Bone marrow (tissue), 2 donors: ENCODE data around the gene LIG1.

Experiments
- DNase-seq, 2 donors: peaks; one replicate each; lab custom pipeline; 2025; lab: John Stamatoyannopoulos, UW

LIG1 gene

GRCh38 chr19:48181505-48181904, 11.4 kb upstream of the LIG1 start:
- DNase-seq = no peak

GRCh38 chr19:48176226-48176625, 6.1 kb upstream of the LIG1 start:
- no peak for DNase-seq

- no peak for DNase-seq
Measured at GRCh38 chr19:48175578-48175977, 5.4 kb upstream of the LIG1 start.

GRCh38 chr19:48174445-48175030, 4.4 kb upstream of the LIG1 start:
- no peak for DNase-seq

GRCh38 chr19:48171710-48172109, 1.6 kb upstream of the LIG1 start:
- DNase-seq = no peak

- no peak for DNase-seq
Measured at GRCh38 chr19:48170817-48171347, 738 bp upstream of the LIG1 start.

- DNase-seq = peak; percentile 34 to 86
Measured at GRCh38 chr19:48169578-48169938, 586 bp downstream of the LIG1 start.

GRCh38 chr19:48168689-48169088, 1.5 kb downstream of the LIG1 start:
- no peak for DNase-seq

GRCh38 chr19:48158210-48158790, 11.8 kb downstream of the LIG1 start:
- DNase-seq = no peak

GRCh38 chr19:48154003-48154402, 16.1 kb downstream of the LIG1 start:
- DNase-seq = no peak

- DNase-seq = peak; percentile 12 to 16
Measured at GRCh38 chr19:48152551-48152950, 17.6 kb downstream of the LIG1 start.

- no peak for DNase-seq
Measured at GRCh38 chr19:48149430-48149829, 20.7 kb downstream of the LIG1 start.

- no peak for DNase-seq
Measured at GRCh38 chr19:48148576-48148975, 21.6 kb downstream of the LIG1 start.

GRCh38 chr19:48147597-48148175, 22.5 kb downstream of the LIG1 start:
- DNase-seq = no peak

GRCh38 chr19:48139053-48139452, 31.1 kb downstream of the LIG1 start:
- no peak for DNase-seq

GRCh38 chr19:48137411-48137810, 32.7 kb downstream of the LIG1 start:
- no peak for DNase-seq

- DNase-seq = no peak
Measured at GRCh38 chr19:48136547-48136946, 33.6 kb downstream of the LIG1 start.

GRCh38 chr19:48135411-48135810, 34.7 kb downstream of the LIG1 start:
- no peak for DNase-seq

GRCh38 chr19:48133094-48133493, 37.0 kb downstream of the LIG1 start:
- no peak for DNase-seq

GRCh38 chr19:48127561-48127960, 42.6 kb downstream of the LIG1 start:
- no peak for DNase-seq

- peak in 1 of 2 donors; percentile 8 for DNase-seq
Measured at GRCh38 chr19:48123907-48124651, 46.1 kb downstream of the LIG1 start.

GRCh38 chr19:48122421-48122820, 47.7 kb downstream of the LIG1 start:
- DNase-seq = no peak

- peak in 1 of 2 donors; percentile 82 for DNase-seq
Measured at GRCh38 chr19:48121909-48122371, 48.2 kb downstream of the LIG1 start.
